Activated CD8-positive, alpha-beta memory T cell treated with anti-CD3 and anti-CD28 coated beads, Interleukin-2, amount 50 U/mL, for 4 hours (primary cell): ENCODE results near the gene ZBTB4.

Experiments used
- DNase-seq: peaks from one replicate; pipeline ENCODE4 v3.0.0-alpha.2; 2020

Gene ZBTB4

DNA sequence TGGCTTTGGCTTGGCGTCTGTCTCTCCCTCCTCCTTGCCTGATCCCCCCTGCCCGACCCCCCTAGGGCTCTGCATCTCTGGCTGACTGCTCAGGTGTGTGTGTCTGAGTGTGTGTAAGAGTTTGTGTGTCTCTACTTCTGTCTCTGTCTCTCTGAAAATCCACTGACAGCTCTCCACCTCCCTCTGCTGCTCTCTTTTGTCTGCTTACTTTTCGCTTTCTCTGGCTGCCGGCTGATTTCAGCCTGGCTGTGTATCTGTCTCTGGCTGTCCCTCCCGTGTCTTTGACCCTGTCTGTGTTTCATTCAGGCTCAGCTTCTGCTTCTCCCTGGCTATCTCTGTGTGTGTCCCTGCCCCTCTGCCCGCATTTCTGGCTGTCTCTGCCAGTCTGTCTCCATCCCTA lies 63.1 kb downstream of the ZBTB4 start:
- DNase-seq, result no peak

DNA sequence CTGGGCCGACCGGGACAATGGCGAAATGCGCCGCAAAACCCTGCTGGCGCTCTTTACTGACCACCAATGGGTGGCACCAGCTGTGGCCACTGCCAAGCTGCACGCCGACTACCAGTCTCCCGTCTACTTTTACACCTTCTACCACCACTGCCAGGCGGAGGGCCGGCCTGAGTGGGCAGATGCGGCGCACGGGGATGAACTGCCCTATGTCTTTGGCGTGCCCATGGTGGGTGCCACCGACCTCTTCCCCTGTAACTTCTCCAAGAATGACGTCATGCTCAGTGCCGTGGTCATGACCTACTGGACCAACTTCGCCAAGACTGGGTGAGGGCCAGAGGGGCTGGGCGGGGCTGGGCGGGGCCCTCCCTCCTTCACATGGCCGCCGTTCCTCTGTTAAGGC lies 63.6 kb downstream of the ZBTB4 start:
- DNase-seq, result no peak

DNA sequence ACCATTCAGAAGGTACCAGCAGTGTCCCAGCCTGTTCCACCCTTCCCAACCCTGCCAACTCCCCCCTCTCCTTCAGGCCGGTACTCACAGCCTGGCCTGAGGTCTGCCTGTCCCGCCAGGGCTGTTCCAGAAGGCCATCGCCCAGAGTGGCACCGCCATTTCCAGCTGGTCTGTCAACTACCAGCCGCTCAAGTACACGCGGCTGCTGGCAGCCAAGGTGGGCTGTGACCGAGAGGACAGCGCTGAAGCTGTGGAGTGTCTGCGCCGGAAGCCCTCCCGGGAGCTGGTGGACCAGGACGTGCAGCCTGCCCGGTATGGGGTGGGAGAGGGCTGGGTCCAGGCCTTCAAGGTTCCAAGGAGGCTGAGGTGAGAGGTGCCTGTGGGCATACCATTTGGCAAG lies 64.6 kb downstream of the ZBTB4 start:
- DNase-seq, result no peak

DNA sequence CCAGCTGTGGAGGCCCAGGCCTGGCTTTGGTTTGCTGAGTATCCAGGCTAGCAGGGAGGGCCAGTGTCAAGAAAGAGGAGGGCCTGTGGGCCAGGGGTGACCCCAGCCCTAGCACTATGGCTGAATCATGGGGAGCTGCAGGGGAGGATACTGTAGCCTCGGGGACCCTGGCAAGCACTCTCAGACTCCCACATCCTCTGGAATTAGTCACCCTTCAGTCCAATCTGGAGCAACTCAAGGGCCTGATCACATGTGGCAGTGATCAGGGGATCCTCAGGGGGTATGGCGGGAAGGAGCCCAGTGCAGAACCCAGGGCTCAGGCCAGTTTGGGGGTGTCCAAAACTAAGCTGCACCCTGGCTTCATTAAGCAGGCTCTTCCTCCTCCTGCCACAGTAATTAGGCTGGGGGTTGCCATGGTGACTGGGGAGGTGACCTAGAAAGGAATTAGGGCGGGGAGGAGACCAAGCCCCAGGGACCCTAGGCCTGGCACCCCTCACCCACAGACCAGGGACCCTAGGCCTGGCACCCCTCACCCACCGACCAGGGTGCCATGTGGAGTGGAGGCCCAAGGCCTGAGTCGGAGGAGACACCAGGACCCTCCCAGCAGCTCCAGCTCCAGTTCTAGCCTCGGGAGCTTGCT lies 66.0 kb downstream of the ZBTB4 start:
- no peak for DNase-seq

DNA sequence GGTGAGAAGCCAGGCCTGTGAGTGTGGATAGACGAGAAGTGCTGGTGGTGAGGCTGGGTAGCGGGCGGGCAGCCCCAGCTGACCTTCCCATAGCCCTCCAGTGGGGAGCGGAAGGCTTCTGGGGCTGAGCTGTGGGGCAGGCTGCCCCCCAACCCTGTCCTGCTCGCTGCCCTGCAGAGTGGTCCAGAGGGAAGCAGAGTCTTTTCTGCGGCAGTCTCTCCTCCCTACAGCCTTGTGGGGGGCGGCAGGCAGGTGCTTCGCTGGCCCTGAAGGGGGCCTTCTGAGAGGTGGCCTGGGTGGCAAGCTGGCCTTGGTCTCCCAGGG lies 68.0 kb downstream of the ZBTB4 start:
- no peak for DNase-seq

DNA sequence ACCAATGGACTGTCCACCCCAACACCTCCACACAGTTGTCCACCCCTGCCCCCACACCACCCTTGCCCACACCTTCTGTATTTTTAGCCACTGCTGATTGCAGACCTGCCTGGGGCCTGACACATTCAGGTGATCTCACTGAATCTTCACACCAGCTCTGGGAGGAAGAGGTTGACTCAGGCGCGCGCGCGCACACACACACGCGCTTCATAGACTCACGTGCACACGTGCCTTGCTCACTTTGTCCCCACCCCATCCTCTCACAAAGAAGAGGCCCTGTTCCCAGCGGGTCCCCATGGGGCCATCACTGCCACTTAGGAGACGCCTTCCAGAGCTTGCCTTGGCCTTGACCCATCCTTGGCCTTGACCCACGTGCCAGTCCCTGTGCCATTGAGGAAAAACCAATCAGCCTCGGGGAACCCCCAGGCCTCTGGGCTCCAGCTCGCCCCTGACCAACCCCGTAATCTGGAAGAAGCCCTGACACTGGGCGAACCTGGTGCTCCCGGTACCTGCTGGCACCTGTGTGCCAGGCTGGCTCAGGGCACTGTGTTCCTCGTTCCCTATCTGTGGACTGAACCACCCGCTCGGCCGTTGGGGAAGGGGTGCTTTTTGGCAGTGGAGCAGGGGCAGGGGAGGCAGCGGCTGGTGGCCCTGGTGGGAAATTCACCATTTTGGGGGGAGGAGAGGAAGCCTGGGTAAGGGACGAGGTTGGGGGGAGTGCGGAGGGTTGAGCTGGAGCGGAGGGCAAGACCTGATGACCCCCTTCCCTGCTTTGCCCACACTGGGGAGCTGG lies 68.6 kb downstream of the ZBTB4 start:
- no peak for DNase-seq

DNA sequence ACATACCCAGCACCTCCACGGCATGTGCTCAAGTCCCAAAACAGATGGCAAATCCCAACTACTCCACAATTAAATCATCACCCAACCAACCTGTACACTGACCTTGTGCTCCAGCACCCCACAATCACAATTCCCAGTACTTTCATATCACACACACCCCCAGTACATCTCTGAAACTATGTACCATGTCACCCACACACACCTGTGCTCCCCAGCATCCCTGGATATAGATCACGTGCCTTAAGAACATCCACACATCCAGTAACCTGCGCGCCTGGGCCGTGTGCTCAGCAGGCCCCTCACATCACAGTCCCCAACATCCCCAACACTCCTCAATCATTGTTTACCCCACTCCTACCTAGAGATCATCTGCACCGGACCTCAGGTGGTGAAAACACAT lies 69.7 kb downstream of the ZBTB4 start:
- no peak for DNase-seq
